Skeletal muscle satellite cell (primary cell): ENCODE measurements around the gene ZBTB7A.

Source experiments
- H3K27me3 ChIP-seq: 2 replicates; pipeline ENCODE4 v1.7.0; 2013; ENCODE audit warnings: low read length; ENCODE audit not compliant: control insufficient read depth, insufficient read depth
- H3K36me3 ChIP-seq: 2 replicates; pipeline ENCODE4 v1.7.0; 2013; ENCODE audit warnings: mild to moderate bottlenecking, control low read depth, low read length; ENCODE audit not compliant: insufficient read depth
- H3K4me1 ChIP-seq: 2 replicates; pipeline ENCODE4 v1.7.0; 2013; ENCODE audit warnings: low read length; ENCODE audit not compliant: control insufficient read depth, insufficient read depth
- H3K4me2 ChIP-seq: 2 replicates; pipeline ENCODE4 v1.7.0; 2013; ENCODE audit warnings: mild to moderate bottlenecking, low read length
- H3K4me3 ChIP-seq: 2 replicates; pipeline ENCODE4 v1.7.0; 2013; ENCODE audit warnings: low read length
- H3K9ac ChIP-seq: 2 replicates; pipeline ENCODE4 v1.7.0; 2013; ENCODE audit warnings: mild to moderate bottlenecking, low read depth, low read length, moderate library complexity
- H3K9me3 ChIP-seq: replicated peaks from 2 replicates; pipeline ENCODE4 v1.7.0; 2013; ENCODE audit warnings: mild to moderate bottlenecking, control low read depth, low read length

ZBTB7A gene

DNA sequence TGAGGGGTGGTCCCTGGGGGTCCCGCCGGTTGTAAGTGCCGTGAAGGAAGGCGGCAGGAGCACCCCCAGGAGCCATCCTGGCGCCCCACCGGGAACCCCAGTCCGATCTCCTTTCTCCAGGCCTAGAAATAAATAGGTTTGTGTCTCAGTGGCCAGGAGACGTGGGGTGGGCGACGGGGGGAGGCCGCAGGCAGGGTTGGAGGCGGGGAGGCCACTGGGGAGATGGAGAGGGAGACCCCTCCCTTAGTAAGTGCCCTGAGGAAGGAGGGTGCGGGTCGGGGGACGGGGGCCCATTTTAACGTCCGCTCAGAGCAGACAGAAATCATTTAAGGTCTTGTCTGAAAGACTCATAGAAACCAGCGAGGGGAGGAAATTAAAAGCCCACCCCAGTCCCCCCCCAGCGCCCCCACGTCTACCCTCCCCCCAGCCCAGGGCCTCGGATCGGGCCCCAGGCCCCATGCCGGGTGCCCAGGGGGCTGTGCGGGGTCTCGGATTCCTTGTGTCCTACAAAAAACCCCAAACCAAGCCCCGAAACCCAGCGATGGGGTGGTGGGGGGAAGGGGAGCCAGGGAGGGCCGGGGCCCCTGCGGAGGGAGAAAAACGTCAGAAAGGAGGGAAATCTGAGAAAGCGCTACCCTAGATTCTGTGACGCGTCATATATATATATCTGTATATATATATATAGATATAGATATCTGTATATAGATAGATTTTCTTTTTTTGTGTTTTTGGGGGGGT lies 19.6 kb downstream of the ZBTB7A start:
- Histone ChIP-seq H3K4me2 (no peak overlapping the region), H3K4me1 (peaks cover 9% of the 10 kb centered on the region), H3K9ac (no peak overlapping the region), H3K36me3 (peaks cover 28% of the 10 kb centered on the region), H3K9me3 (no peaks in the 10 kb centered on the region), H3K4me3 (no peak overlapping the region), H3K27me3 (no peaks in the 10 kb centered on the region)

DNA sequence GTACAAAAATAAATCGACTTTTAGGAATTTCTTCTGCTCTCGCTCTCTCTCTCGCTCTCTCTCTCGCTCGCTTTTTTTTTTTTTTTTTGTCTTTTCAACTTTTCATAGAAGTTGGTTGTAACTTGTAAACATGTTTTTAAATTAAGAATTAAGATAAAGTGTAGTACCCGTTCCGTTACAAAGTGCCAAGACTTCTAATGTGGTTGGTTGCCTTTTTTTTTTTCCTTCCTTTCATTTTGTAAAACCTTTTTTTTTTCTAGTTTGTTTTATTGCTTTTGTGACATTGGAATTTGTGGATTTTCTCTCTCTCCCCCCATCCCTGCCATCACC lies 20.4 kb downstream of the ZBTB7A start:
- H3K27me3 ChIP-seq: no peaks in the 10 kb centered on the region
- no peaks in the 10 kb centered on the region for H3K9me3 ChIP-seq
- H3K4me2 ChIP-seq: no peak overlapping the region
- H3K36me3 ChIP-seq: peaks cover 26% of the 10 kb centered on the region
- no peak overlapping the region for H3K9ac ChIP-seq
- H3K4me3 ChIP-seq: no peak overlapping the region
- H3K4me1 ChIP-seq: peaks cover 2% of the 10 kb centered on the region

DNA sequence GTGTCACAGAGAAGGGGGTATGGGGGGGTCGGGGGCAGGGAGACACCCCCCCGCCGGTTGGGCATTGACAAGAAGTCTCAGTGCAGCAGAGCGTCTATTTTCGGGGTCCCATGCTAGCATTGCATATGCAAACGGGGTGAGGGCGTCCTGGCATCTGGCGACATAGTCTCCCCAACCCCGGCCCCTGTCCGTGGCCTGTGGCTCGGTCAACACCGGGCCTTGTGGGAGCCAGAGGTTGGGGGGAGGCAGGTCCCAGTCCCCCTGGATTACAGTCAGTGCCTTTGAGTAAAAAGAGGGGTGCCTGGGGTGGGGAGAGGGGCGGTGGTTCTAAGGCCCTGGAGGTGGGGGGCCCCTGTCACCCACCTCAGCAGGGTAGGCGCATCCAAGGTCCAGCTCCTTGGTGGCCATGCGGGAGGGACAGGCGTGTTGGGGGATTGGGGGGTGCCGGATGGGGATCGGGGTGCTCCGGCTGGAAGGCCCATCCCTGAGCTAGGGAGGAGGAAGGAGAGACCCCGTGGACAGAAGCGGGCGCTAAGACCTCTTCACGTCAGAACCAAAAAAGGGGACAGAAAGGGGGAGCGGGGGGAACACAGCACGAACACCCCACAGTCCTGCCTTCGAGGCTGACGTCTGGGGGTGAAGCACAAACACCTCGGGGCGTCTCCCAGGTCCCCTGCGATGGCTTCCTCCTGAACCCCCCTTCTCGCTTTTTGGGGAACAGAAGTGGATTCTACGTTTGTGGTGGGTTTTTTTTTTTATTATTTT lies 20.9 kb downstream of the ZBTB7A start:
- Histone ChIP-seq H3K9ac (no peak overlapping the region), H3K4me2 (no peak overlapping the region), H3K9me3 (no peaks in the 10 kb centered on the region), H3K4me3 (no peak overlapping the region), H3K4me1 (no peaks in the 10 kb centered on the region), H3K36me3 (peaks cover 25% of the 10 kb centered on the region), H3K27me3 (no peaks in the 10 kb centered on the region)

DNA sequence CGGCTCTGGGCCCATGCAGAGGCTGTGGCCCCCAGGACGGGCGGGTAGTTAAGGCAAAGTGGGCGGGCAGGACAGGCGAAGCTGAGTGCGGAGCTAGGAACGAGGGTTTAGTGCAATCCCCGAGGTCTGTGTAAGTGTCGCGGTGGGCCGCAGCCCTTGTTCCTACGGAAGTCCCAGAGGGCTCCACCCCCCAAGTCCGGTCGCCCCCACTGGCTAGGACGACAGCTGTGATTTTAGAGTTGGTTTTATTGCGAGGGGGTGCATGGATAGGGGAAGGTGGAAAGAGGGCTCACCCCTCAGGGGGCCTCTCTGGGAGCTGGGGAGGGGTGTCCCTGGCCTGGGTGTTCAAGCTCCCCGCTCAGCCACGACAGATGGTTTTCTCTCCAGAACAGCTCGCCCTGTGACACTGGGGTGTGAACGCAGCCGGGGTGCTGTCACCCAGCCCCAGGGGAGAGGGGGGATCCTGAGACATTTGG lies 21.7 kb downstream of the ZBTB7A start:
- Histone ChIP-seq H3K36me3 (peaks cover 26% of the 10 kb centered on the region), H3K4me3 (no peak overlapping the region), H3K9me3 (no peaks in the 10 kb centered on the region), H3K9ac (no peak overlapping the region), H3K27me3 (no peaks in the 10 kb centered on the region), H3K4me2 (no peak overlapping the region), H3K4me1 (no peaks in the 10 kb centered on the region)

DNA sequence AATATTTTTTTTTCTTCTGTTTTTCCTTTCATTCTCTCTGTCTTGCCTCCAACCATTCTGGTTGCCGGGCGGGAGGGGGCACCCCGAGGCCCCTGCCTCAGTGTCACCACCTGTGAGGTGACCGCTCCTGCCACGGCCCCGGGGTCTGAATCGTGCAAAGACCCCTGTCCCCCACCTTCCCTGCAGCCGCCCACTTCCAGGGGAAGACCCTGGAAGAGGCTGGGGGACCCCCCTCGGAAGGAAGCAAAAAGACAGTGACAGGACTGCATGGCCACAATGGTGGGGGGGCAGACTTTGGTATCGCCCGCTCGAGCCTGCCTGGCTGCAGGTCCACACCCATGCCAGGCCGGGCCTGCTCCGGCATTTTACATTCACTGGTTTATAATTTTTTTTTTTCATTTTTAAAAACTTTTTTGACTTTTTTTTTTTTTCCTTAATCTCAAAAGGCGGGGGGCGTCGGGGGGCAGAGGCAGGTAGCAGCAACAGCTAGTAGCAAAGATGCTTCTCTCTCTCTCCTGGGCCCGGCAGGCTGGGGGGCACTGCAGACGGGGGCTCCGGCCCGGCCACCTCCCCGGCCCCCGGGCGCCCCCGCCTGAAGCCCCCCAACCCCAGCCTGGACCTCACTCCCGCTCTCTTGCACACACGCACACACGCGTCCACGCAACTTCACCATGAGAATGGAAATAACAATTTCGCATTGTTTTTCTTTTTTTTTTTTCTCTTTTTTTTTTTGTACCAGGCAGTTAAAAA lies 22.6 kb downstream of the ZBTB7A start:
- H3K4me2 ChIP-seq: no peak overlapping the region
- H3K9me3 ChIP-seq: no peaks in the 10 kb centered on the region
- H3K36me3 ChIP-seq: peaks cover 23% of the 10 kb centered on the region
- no peaks in the 10 kb centered on the region for H3K4me1 ChIP-seq
- H3K4me3 ChIP-seq: no peak overlapping the region
- no peaks in the 10 kb centered on the region for H3K27me3 ChIP-seq
- H3K9ac ChIP-seq: no peak overlapping the region

DNA sequence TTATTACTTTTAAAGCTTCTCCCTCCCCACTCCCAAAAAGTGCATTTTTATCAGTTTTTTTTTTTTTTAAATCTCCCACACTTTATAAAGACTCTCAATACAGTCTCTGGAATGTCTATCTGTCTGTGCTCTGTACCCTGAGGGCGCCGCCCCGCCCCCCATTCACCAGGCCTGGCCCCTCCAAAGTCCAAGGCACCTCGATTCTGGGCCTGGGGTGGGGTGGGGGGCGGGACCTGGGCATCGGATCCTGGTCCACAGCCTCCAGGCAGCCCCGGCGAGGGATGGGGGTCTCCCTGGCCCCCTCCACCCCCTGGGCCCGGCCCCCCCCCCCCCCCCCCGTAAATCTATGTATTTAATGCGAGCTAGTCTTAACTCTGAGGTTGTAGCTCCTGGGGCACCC lies 23.3 kb downstream of the ZBTB7A start:
- Histone ChIP-seq H3K9me3 (no peaks in the 10 kb centered on the region), H3K4me3 (no peak overlapping the region), H3K4me2 (no peak overlapping the region), H3K36me3 (peaks cover 20% of the 10 kb centered on the region), H3K4me1 (no peaks in the 10 kb centered on the region), H3K9ac (no peak overlapping the region), H3K27me3 (no peaks in the 10 kb centered on the region)

DNA sequence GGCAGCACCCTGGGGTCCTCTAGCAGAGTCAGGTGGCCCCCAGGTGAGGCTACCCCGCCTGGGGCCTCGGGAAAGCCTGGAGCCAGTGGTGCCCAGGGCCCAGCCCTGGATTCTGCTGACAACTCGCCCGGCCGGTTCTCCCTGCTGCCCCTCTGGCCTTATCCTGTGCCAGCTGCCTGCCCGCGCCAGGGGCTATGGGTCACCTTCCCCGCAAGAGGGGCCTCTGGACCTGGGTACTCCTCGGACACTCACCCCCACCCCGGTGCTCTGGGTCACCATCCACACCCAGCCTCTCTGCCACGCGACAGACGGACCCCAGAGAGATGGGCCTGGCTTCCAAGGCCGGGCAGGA lies 24.0 kb downstream of the ZBTB7A start:
- no peaks in the 10 kb centered on the region for H3K4me1 ChIP-seq
- no peak overlapping the region for H3K9ac ChIP-seq
- peaks cover 16% of the 10 kb centered on the region for H3K36me3 ChIP-seq

DNA sequence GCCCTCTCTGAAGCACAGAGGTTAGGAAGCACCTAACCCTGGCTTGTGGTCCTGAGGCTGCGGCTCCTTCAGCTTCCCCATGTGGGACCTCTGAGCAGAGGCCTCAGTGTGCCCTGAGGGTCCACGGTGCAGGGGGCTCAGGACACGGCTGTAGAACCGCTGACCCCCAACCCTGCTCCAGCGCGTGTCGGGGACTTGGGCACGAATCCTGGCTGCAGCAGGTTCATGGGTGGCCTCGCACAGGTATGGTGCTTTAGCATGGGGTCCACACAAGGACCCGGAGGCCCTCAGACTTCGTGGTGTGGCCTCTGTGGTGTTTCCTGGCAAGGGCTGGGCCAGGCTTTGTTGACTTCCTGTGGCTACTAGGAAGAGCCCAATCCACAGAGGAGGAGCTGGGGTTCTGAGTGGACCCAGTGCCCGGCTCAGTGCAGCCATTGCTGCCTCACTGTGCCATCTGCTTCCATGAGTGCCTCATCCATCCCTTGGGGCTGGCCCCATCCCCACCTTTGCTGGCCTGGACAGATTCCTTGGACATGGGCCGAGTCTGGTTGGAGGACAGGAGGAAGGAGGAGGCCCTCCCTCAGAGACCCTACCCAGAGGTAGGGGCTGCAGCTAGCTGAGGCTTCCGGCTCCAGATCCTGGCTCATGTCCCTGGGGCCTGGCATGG lies 24.5 kb downstream of the ZBTB7A start:
- Histone ChIP-seq H3K9me3 (no peaks in the 10 kb centered on the region), H3K4me2 (no peak overlapping the region), H3K4me1 (no peaks in the 10 kb centered on the region), H3K36me3 (peaks cover 21% of the 10 kb centered on the region), H3K9ac (no peak overlapping the region), H3K4me3 (no peak overlapping the region), H3K27me3 (no peaks in the 10 kb centered on the region)

More for the DNA sequence above, 24.0 kb downstream of the ZBTB7A start:
- no peaks in the 10 kb centered on the region for H3K27me3 ChIP-seq
- no peak overlapping the region for H3K4me3 ChIP-seq
- H3K9me3 ChIP-seq: no peaks in the 10 kb centered on the region
- H3K4me2 ChIP-seq: no peak overlapping the region

DNA sequence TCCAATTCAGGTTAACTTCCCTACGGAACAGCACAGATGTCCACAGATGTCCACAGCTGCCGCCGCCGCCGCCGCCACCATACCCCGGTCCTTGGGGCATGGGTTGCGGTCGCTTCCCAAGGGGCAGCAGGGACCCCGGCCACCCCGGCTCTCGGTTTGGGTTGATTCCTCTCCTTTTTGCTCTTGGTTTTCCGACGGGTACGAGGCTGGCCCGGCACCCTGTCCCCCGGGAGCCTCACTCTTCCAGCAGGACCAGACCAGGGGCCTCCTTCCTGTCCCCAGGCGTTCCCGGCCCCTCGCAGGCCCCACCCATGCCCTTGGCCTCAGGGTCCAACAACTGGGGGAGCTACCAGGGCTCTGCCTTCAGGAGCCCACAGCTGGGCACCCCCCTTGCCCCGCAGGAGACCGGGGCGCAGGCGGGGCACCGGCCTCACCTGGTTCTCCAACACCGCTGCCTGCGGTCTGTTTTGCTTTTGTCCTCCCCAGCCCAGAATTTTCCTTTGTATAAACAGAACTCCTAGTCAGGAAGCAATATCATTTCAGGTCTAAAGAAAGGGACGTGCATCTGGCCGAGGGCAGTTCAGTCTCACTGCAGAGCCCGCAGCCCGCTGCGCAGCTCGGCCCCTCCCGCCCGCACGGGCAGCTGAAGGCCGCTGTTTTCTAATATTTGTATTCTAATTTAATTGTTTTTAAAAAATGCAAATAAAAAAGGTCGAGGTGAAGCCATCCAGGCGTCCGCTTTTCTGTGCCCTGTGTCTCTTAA lies 27.9 kb downstream of the ZBTB7A start:
- no peaks in the 10 kb centered on the region for H3K9me3 ChIP-seq
- no peaks in the 10 kb centered on the region for H3K4me1 ChIP-seq
- H3K9ac ChIP-seq: no peak overlapping the region
- no peaks in the 10 kb centered on the region for H3K27me3 ChIP-seq
- peaks cover 36% of the 10 kb centered on the region for H3K36me3 ChIP-seq
- no peak overlapping the region for H3K4me3 ChIP-seq
- H3K4me2 ChIP-seq: no peak overlapping the region

DNA sequence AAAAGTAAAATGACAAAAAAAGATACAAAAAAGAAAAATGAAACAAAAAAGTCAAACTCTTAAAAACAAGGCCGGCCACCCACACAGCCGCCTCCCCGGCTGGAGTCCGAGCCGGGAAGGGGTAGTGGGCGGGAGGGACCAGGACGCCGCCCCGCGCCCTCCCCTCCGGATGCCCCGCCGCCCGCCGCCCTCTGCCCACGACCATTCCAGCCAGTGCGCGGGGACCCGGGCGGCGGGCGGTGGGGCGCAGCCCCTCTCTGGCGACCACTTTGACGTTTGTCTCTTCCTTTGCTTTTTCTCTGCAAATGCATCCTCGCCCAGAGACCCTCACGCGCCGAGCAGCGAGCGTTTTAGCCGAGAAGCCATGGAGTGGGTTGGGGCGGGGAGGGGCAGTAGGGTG lies 28.6 kb downstream of the ZBTB7A start:
- no peak overlapping the region for H3K4me2 ChIP-seq
- H3K27me3 ChIP-seq: no peaks in the 10 kb centered on the region
- H3K9ac ChIP-seq: no peak overlapping the region
- no peak overlapping the region for H3K4me3 ChIP-seq
- H3K4me1 ChIP-seq: no peaks in the 10 kb centered on the region
- H3K36me3 ChIP-seq: peaks cover 43% of the 10 kb centered on the region
- H3K9me3 ChIP-seq: no peaks in the 10 kb centered on the region
